Measurements from ENCODE around the gene DNAJC3.
"Not testable (repeated sequence)": the region's sequence is repeated elsewhere in the genome, so short reads cannot be mapped to it uniquely, and the experiment has no call there.

The DNAJC3 gene

GRCh38 chr13:95676762-95677563 lies at the start of gene DNAJC3:
Gene DNAJC3 (plus strand): TSS chr13:95677139. CDS start chr13:95677256, 117 bp downstream.
- DNase-seq (ENCODE audit: low read depth): peak; percentile 96

- DNase-seq (ENCODE audit: low read depth): no peak
Measured at GRCh38 chr13:95627590-95627989, 49.3 kb upstream of the DNAJC3 start.

- DNase-seq (ENCODE audit: low read depth): no peak
Measured at GRCh38 chr13:95628488-95628887, 48.5 kb upstream of the DNAJC3 start.

- no peak for DNase-seq (ENCODE audit: low read depth)
Measured at GRCh38 chr13:95629071-95629470, 47.9 kb upstream of the DNAJC3 start.

GRCh38 chr13:95630593-95630992 lies 46.3 kb upstream of the DNAJC3 start:
- DNase-seq (ENCODE audit: low read depth): no peak

- DNase-seq (ENCODE audit: low read depth): no peak
Measured at GRCh38 chr13:95636853-95637252, 40.1 kb upstream of the DNAJC3 start.

GRCh38 chr13:95641291-95642027 lies 35.5 kb upstream of the DNAJC3 start:
- DNase-seq (ENCODE audit: low read depth): no peak

- no peak for DNase-seq (ENCODE audit: low read depth)
Measured at GRCh38 chr13:95642028-95642621, 34.8 kb upstream of the DNAJC3 start.

GRCh38 chr13:95642999-95643398 lies 33.9 kb upstream of the DNAJC3 start:
- no peak for DNase-seq (ENCODE audit: low read depth)

- no peak for DNase-seq (ENCODE audit: low read depth)
Measured at GRCh38 chr13:95643571-95643935, 33.4 kb upstream of the DNAJC3 start.

- no peak for DNase-seq (ENCODE audit: low read depth)
Measured at GRCh38 chr13:95643936-95644598, 32.9 kb upstream of the DNAJC3 start.

GRCh38 chr13:95644601-95645052 lies 32.3 kb upstream of the DNAJC3 start, which contains the start of gene DZIP1:
Gene DZIP1 (minus strand): TSS chr13:95644706. CDS start chr13:95642029, 2,677 bp downstream.
- DNase-seq (ENCODE audit: low read depth): no peak

GRCh38 chr13:95647321-95647720 lies 29.6 kb upstream of the DNAJC3 start:
- DNase-seq (ENCODE audit: low read depth): no peak

- DNase-seq (ENCODE audit: low read depth): no peak
Measured at GRCh38 chr13:95650696-95651095, 26.2 kb upstream of the DNAJC3 start.

- DNase-seq (ENCODE audit: low read depth): no peak
Measured at GRCh38 chr13:95652244-95652764, 24.6 kb upstream of the DNAJC3 start.

- DNase-seq (ENCODE audit: low read depth): no peak
Measured at GRCh38 chr13:95652821-95653220, 24.1 kb upstream of the DNAJC3 start.

GRCh38 chr13:95656386-95657015 lies 20.4 kb upstream of the DNAJC3 start:
- DNase-seq (ENCODE audit: low read depth): no peak

GRCh38 chr13:95659500-95659899 lies 17.4 kb upstream of the DNAJC3 start:
- no peak for DNase-seq (ENCODE audit: low read depth)

- DNase-seq (ENCODE audit: low read depth): no peak
Measured at GRCh38 chr13:95660981-95661581, 15.9 kb upstream of the DNAJC3 start.

GRCh38 chr13:95667235-95667634 lies 9.7 kb upstream of the DNAJC3 start:
- DNase-seq (ENCODE audit: low read depth): not testable (repeated sequence)

- DNase-seq (ENCODE audit: low read depth): no peak
Measured at GRCh38 chr13:95671597-95671996, 5.3 kb upstream of the DNAJC3 start.

All from T-helper 22 cell (primary cell).